GM12878 (cell line): Measurements from ENCODE around the gene CHPF2. TPM values are rescaled to one million over a fixed set of nuclear protein-coding genes. Genes with fewer than 3 reads are reported as not detected.

ENCODE experiments used
- ATAC-seq: fragments of 200-7000 bp; cut with Tn5 transposase; 3 replicates; pipeline ENCODE4 v1.9.1; 2020; ENCODE audit warnings: mild to moderate bottlenecking, moderate library complexity
- BruUV-seq: library from RNA; stranded (reverse); fragments of 400-500 nt; replicated peaks from 2 replicates; lab custom pipeline; 2021; lab: Mats Ljungman, UMichigan
- CTCF ChIA-PET: fragments of 300-600 bp; sonication (Branson Sonifier 250); formaldehyde crosslinking; extraction: SDS; loops from one replicate; lab custom pipeline; 2021; ENCODE audit warnings: inconsistent platforms; lab: Yijun Ruan, JAX
- POLR2A ChIA-PET: fragments of 350-600 bp; formaldehyde crosslinking; extraction: SDS; loops from one replicate; lab custom pipeline; 2021; ENCODE audit warnings: inconsistent platforms; lab: Charles Lee
- RAD21 ChIA-PET: fragments of 300-600 bp; sonication (Branson Sonifier 250); formaldehyde crosslinking; loops from one replicate; lab custom pipeline; 2023; ENCODE audit warnings: antibody characterized with exemption; ENCODE audit not compliant: unreplicated experiment; lab: Charles Lee
- SMC1A ChIA-PET: fragments of 300-600 bp; sonication (Branson Sonifier 250); formaldehyde crosslinking; loops from one replicate; lab custom pipeline; 2023; ENCODE audit not compliant: unreplicated experiment, uncharacterized antibody; lab: Charles Lee
- DNase-seq: peaks from one replicate; pipeline ENCODE4 v3.0.0-alpha.2; 2011; ENCODE audit warnings: low read depth, low spot score
- FAIRE-seq: peaks from 3 replicates; lab custom pipeline; 2011; peaks lifted over from hg19 to GRCh38; lab: Jason Lieb, UNC
- H2AFZ ChIP-seq: 2 replicates; pipeline ENCODE4 v1.6.0; 2011; ENCODE audit warnings: low read depth, low read length, control low read depth; ENCODE audit not compliant: control insufficient read depth
- H3K27ac ChIP-seq: 2 replicates; pipeline ENCODE4 v1.5.1; 2011; ENCODE audit warnings: control low read depth; ENCODE audit not compliant: control insufficient read depth, insufficient read depth
- H3K27me3 ChIP-seq, 2 experiments: replicated peaks in 1 of 2; 2 replicates each; pipeline versions ENCODE4 v1.6.0 to v1.6.1; 2011; ENCODE audit warnings: low read length in 1 of 2; ENCODE audit not compliant: control insufficient read depth in 2 of 2, insufficient read depth in 2 of 2
- H3K36me3 ChIP-seq, 2 experiments: 2 replicates each; pipeline ENCODE4 v1.5.1; 2011; ENCODE audit warnings: low read length in 1 of 2; ENCODE audit not compliant: control insufficient read depth in 2 of 2, insufficient read depth in 2 of 2
- H3K4me1 ChIP-seq: 2 replicates; pipeline ENCODE4 v1.6.1; 2011; ENCODE audit warnings: mild to moderate bottlenecking, low read length, moderate library complexity, mixed read lengths; ENCODE audit not compliant: control insufficient read depth, insufficient read depth
- H3K4me2 ChIP-seq: 2 replicates; pipeline ENCODE4 v1.6.0; 2011; ENCODE audit warnings: control low read depth; ENCODE audit not compliant: control insufficient read depth, insufficient read depth
- H3K4me3 ChIP-seq: fragments of 200-600 bp; sonication (generic); 2 replicates; pipeline ENCODE4 v1.5.1; 2016
- H3K79me2 ChIP-seq: 2 replicates; pipeline ENCODE4 v1.6.0; 2011; ENCODE audit warnings: low read length; ENCODE audit not compliant: control insufficient read depth, insufficient read depth
- H3K9ac ChIP-seq: 2 replicates; pipeline ENCODE4 v1.8.0; 2011; ENCODE audit warnings: low read length, control low read depth, mixed read lengths; ENCODE audit not compliant: control insufficient read depth, insufficient read depth
- H3K9me3 ChIP-seq: replicated peaks from 3 replicates; pipeline ENCODE4 v1.5.1; 2011; ENCODE audit warnings: mild to moderate bottlenecking, low read length; ENCODE audit not compliant: control insufficient read depth, insufficient read depth
- H4K20me1 ChIP-seq: 2 replicates; pipeline ENCODE4 v1.6.0; 2011; ENCODE audit not compliant: control insufficient read depth, insufficient read depth
- ATF7 ChIP-seq: fragments of 450-650 bp; IDR thresholded peaks from 2 replicates; pipeline ENCODE4 v1.6.1; 2016; ENCODE audit warnings: low read depth, mild to moderate bottlenecking
- BRCA1 ChIP-seq: IDR thresholded peaks from 2 replicates; pipeline ENCODE4 v1.6.1; 2011; ENCODE audit warnings: low read depth, low read length, improper control_type of control experiment
- GATAD2B ChIP-seq: fragments of 450-650 bp; conservative IDR thresholded peaks from 2 replicates; pipeline ENCODE4 v1.6.1; 2017; ENCODE audit warnings: low read depth, mild to moderate bottlenecking, moderate library complexity
- KLF5 ChIP-seq: fragments of 450-650 bp; IDR thresholded peaks from 2 replicates; pipeline ENCODE4 v1.6.1; 2014; ENCODE audit warnings: mild to moderate bottlenecking; ENCODE audit not compliant: partially characterized antibody
- SMC3 ChIP-seq: IDR thresholded peaks from 2 replicates; pipeline ENCODE4 v1.6.1; 2011; ENCODE audit warnings: low read length, improper control_type of control experiment, borderline replicate concordance
- SREBF1 ChIP-seq: IDR thresholded peaks from 2 replicates; pipeline ENCODE4 v1.6.1; 2012; ENCODE audit warnings: mild to moderate bottlenecking, low read length
- SUZ12 ChIP-seq: fragments of 200-600 bp; sonication (generic); IDR thresholded peaks from one replicate; pipeline ENCODE4 v1.6.1; 2018; ENCODE audit warnings: antibody characterized with exemption, mild to moderate bottlenecking; ENCODE audit not compliant: unreplicated experiment
- WGBS: methylation state at CpG from one replicate; pipeline ENCODE4 v1.1.6; 2016; ENCODE audit warnings: low lambda C conversion rate; ENCODE audit not compliant: insufficient replicate concordance, insufficient coverage; ENCODE audit errors: missing lambda C conversion rate; 5-methylcytosine and 5-hydroxymethylcytosine counted together
- in situ Hi-C: fragments of 300-500 bp; cut with MboI; formaldehyde crosslinking; loops from 9 replicates; pipeline ENCODE4 v1.14.3; 2018; ENCODE audit warnings: mixed read lengths
- intact Hi-C: fragments of 100-400 bp; cut with micrococcal nuclease; formaldehyde crosslinking; loops from one replicate; pipeline ENCODE4 v1.14.2; 2022; ENCODE audit not compliant: unreplicated experiment
- polyA plus RNA-seq, 11 experiments: library from polyadenylated mRNA; depleted of rRNA in 4 of 11; unstranded in 6 of 11; stranded (reverse) in 5 of 11; fragments of >200 nt; fragmentation: Nextera tagmentation in 4 of 11; fragmentation: Illumina TruSeq in 1 of 11; extraction: Ambion mirVana in 4 of 11; extraction: Trizol in 1 of 11; gene quantifications; 1 replicate in 1 of 11; 2 replicates in 10 of 11; pipeline versions ENCODE4 v1.2.1 to v1.2.3, GENCODE V29; 2011 to 2016; ENCODE audit warnings: inconsistent platforms in 2 of 11, missing spikeins in 2 of 11, low read depth in 1 of 11
- total RNA-seq, 4 experiments: library from RNA; depleted of rRNA in 3 of 4; stranded (reverse); fragments of >200 nt in 3 of 4; fragmentation: Illumina TruSeq in 1 of 4; extraction: Trizol in 1 of 4; gene quantifications; 2 replicates each; pipeline versions ENCODE4 v1.2.1 to v1.2.3, GENCODE V29; 2013 to 2021

CHPF2 gene
- total and polyA plus RNA-seq, 10 of the 15 experiments (the other 5 are each of a cell fraction or from before 2014, with no cell fraction given), result 0.23 to 33.1 (median 11.5) TPM

- POLR2A ChIA-PET, result no interaction called here
- Histone ChIP-seq H3K9me3 (no peaks in the 10 kb centered on the region), H3K27me3 (peaks cover 19 to 20% of the 10 kb centered on the region in 2 experiments), H3K4me1 (no peaks in the 10 kb centered on the region), H4K20me1 (no peaks in the 10 kb centered on the region), H3K9ac (no peak overlapping the region), H3K27ac (no peak overlapping the region), H3K79me2 (no peaks in the 10 kb centered on the region), H3K4me3 (no peak overlapping the region), H3K4me2 (no peak overlapping the region), H2AFZ (no peak overlapping the region), H3K36me3 (no peaks in the 10 kb centered on the region)
- BruUV-seq, result no TSS peak
- CTCF ChIA-PET, result no interaction called here
- TF ChIP-seq BRCA1, result no peak
- FAIRE-seq (no peak), ATAC-seq (no peak), DNase-seq (no peak)
- SMC1A ChIA-PET, result no interaction called here
- 63% methylated on average over 16 of the region's 17 CpGs for WGBS
- in situ Hi-C loops (no loop called here), intact Hi-C loops (no loop called here)
- RAD21 ChIA-PET, result no interaction called here
Measured at GRCh38 chr7:151252961-151253711, 20.9 kb downstream of the CHPF2 start.

DNA sequence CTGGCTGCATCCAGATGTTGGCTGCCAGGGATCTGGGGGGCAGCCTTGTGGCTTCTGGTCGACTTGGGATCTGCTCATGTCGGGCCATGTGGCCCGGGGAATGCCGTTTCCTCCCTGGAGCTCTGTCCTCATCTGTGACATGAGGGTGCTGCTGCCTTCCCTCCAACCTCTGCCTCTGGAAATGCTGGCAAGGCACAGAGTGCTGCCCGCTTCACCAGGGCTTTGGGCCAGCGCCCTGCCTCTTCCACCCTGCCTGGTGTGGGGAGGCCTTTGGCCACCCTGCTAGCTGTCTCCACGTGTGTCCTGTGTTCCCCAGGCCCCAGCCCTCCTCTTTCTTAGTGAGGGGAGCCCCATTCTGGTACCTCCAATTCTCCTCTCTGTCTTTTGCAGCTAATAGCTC, 22.0 kb downstream of the CHPF2 start:
- ChIA-PET CTCF (no interaction called here), SMC1A (interaction anchor here (0.6 kb wide), 1 partner anchor 1768 kb away, joined by 5 read pairs; no protein-coding TSS in a partner anchor), RAD21 (no interaction called here), POLR2A (no interaction called here)
- TF ChIP-seq BRCA1 (no peak), KLF5 (no peak), SMC3 (no peak), SUZ12 (no peak), ATF7 (no peak), GATAD2B (no peak), SREBF1 (no peak)
- FAIRE-seq (no peak), ATAC-seq (no peak), DNase-seq (no peak)
- Histone ChIP-seq H3K27ac (no peak overlapping the region), H3K9ac (no peak overlapping the region), H3K4me3 (no peak overlapping the region), H4K20me1 (no peaks in the 10 kb centered on the region), H3K4me1 (no peaks in the 10 kb centered on the region), H3K79me2 (no peaks in the 10 kb centered on the region), H2AFZ (no peak overlapping the region), H3K9me3 (no peaks in the 10 kb centered on the region), H3K4me2 (no peak overlapping the region), H3K27me3 (peaks cover 16 to 17% of the 10 kb centered on the region in 2 experiments; a peak in 3 of 4 replicates), H3K36me3 (no peaks in the 10 kb centered on the region)
- intact Hi-C loops (no loop called here), in situ Hi-C loops (no loop called here)
- no TSS peak for BruUV-seq
- 21% methylated on average over 7 of the region's 7 CpGs for WGBS
